Ecto neural progenitor cell (in vitro differentiated cells): ENCODE measurements around the gene SENP8.
A peak's percentile ranks its signal among the peaks of the same experiment; 100 is the strongest.
"Not testable (repeated sequence)": the region's sequence is repeated elsewhere in the genome, so short reads cannot be mapped to it uniquely, and the experiment has no call there.

ENCODE experiments used
- DNase-seq: peaks from one replicate; pipeline ENCODE4 v3.0.0-alpha.2; 2018; ENCODE audit warnings: low spot score

The SENP8 gene

DNA sequence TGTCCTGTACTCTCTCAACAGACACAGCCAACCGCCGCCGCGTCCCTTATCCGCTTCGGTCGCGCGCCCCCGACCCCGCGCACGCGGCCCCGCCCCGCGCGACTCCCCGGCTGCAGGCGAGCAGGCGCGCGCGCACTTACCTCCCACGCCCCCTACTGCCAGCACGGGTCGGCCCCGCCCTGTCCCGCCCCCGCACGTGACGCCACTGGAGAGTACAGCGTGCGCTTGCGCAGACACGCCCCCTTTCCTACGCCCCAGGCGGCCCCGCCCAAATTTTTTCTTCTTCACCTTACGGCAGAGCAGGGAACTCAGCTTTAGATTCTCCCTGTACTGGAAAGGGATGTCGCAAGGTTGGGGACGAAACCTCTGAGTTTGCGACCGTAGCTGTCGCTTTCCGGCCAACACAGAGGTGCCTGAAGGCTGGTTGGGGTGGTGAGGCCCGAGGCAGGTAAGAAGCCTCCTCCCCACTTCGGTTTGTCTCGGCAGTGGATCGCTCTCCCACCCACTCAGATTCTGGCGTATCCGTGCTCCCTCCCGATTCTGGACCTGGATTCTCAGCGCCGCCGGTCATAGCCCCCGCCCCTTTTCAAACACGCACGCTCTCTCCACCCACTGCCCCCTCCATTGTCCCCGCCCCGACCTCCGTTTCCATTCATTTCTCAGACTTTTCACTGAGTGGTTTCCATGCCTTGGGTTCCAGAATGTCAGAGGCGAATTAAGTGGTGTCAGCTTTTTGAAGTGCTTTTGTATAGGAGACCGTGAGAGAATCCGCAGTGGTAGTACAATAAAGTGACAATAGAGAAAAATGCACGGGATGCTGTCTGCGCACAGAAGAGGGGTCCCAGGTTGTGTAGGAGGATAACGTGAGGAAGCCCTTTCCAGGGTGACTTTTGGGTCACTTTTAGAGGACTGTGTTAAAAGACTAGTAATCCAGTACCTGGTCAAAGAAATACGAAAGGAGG, at the start of gene SENP8, which contains the start of gene MYO9A:
Gene SENP8, plus strand, starts transcription at position 387 of the 962 bp plus-strand sequence. CDS start 21,221 bp downstream, outside the sequence.
Gene MYO9A, minus strand, starts transcription at position 134 of the 962 bp plus-strand sequence. CDS start 71,587 bp downstream, outside the sequence.
- peak; percentile 99 for DNase-seq

- no peak for DNase-seq
These were observed 49.3 kb upstream of the SENP8 start for GRCh38 chr15:72068856-72069255.

DNA sequence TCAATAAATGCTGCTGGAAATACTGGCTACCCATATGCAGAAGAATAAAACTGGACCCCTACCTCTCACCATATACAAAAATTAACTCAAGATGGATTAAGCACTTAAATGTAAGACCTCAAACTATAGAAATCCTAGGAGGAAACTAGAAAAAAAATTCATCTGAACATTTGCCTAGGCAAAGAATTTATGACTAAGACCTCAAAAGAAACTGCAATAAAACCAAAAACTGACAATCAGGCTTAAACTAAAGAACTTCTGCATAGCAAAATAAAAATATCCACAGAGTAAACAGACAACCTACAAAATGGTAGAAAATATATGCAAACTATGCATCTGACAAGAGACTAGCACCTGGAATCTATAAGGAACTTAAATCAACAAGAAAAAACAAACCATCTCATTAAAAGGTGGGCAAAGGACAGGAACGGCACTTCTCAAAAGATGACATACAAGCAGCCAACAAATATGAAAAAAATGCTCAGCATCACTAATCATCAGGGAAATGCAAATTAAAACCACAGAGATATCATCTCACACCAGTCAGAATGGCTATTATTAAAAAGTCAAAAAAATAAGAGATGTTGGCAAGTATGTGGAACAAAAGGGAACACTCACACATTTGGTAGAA, 47.3 kb upstream of the SENP8 start:
- DNase-seq: no peak

DNA sequence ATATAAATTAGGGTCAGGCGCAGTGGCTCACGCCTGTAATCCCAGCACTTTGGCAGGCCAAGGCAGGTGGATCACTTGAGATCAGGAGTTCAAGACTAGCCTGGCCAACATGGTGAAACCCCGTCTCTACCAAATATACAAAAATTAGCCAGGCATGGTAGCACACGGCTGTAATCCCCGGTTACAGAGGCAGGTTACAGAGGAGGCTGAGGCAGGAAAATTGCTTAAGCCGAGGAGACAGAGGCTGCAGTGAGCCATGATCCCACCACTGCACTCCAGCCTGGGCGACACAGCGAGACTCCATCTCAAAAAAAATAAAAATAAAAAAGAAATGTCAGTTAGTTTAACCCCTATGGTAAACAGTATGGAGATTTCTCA, 46.8 kb upstream of the SENP8 start:
- not testable (repeated sequence) for DNase-seq

DNA sequence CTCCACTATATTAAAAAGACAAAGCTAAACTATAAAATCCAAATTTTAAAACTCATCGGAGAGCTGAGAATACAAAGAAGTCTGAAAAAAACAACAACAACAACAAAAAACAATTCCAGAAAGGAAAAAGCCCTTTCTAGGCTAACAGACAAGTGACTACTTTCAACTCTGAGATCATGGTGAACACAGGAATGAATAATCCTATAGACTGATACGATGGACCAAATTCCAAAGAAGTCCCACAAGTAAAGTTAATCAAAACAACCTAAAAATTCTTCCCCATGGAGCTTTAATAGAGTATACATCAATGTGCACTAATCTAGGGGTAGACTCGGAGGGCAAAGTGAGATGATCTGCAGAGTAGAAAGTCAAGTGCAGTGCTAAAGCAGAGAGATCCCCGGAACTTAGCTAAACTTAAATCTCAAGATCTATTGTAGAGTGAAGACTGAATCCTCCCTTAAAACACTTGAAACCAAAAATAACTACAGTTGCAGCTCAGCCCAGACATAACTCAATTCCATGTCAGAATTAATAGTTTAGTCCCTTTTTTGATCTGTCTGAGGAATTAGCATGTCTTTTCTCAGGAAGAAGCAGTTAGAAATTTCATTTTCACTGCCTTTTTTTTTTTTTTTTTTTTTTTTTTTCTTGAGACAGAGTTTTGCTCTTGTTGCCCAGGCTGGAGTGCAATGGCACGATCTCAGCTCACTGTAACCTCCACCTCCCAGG, 43.7 kb upstream of the SENP8 start:
- no peak for DNase-seq

DNA sequence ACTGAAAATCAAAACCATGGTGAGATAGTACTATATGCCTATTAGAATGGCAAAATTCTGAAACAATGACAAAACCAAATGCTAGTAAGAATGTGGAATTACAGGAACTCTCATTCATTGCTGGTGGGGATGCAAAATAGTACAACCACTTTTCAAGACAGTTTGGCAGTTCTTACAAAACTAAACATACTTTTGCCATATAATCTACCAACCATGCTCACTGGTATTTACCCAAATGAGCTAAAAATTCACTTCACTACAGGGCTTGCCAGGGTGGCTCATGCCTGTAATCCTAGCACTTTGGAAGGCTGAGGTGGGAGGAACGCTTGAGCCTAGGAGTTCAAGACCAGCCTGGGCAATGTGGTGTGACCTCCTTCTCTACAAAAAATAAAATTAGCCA, 40.3 kb upstream of the SENP8 start:
- DNase-seq: no peak

GRCh38 chr15:72078887-72079286, 39.3 kb upstream of the SENP8 start:
- DNase-seq: no peak

DNA sequence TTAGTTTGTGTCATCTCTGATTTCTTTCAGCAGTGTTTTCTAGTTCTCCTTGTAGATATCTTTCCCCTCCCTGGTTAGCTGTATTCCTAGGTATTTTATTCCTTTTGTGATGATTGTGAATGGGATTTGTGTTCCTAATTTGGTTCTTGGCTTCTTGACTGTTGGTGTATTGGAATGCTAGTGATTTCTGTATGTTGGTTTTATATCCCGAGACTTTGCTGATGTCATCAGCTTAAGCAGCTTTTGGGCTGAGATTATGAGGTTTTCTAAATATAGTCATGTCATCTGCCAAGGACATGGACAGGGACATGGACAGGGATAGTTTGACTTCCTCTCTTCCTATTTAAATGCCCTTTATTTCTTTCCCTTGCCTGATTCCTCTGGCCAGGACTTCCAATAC, 36.0 kb upstream of the SENP8 start:
- no peak for DNase-seq

GRCh38 chr15:72086010-72086697, 32.0 kb upstream of the SENP8 start:
- DNase-seq: no peak

DNA sequence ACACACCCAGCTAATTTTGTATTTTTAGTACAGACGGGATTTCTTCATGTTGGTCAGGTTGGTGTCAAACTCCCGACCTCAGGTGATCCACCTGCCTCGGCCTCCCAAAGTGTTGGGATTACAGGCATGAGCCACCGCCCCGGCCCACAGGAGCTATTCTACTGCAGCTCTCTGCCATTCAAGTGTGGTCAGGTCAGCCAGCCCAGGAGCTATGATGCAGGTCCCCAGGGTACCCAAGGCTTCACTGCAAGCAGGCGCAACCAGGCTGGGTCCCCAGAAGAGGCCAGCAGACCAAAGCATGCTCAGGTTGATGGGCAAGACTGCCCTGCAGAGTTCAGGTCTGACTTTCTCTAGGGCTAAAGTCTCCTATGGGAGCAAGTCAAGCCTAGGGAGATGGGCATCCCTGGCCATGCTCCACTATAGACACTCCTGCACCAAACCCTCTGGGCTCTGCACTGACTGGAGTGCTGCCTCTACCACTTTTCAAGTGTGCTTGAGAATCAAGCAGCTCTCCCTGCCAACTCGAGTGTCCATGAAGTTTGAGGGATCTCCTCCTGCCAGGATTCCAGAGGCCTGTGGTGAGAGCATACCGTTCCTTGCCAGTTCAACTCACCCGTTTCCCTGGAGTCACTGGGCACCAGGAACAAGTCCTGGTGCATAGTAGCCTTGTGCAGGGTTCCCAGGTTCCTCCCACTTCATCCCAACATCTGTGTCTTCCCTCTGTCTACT, 31.1 kb upstream of the SENP8 start:
- DNase-seq: no peak

- DNase-seq: no peak
These were observed 26.2 kb upstream of the SENP8 start for GRCh38 chr15:72092006-72092405.

- no peak for DNase-seq
These were observed 25.5 kb upstream of the SENP8 start for GRCh38 chr15:72092691-72093090.

DNA sequence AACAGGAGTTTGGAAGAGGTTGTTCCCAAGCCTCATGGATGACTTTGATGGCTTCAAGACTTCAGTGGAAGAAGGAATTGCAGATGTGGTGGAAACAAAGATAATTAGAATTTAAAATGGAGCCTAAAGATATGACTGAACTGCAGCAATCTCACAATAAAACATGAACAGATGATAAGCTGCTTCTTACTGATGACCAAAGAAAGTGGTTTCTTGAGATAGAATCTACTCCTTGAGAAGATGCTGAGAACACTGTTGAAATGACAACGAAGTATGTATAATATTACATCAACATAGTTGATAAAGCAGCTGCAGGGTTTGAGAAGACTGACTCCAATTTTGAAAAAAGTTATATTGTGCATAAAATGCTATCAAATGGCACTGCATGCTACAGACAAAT, 21.4 kb upstream of the SENP8 start:
- DNase-seq: no peak

- DNase-seq: no peak
These were observed 20.2 kb upstream of the SENP8 start for GRCh38 chr15:72098040-72098439.

DNA sequence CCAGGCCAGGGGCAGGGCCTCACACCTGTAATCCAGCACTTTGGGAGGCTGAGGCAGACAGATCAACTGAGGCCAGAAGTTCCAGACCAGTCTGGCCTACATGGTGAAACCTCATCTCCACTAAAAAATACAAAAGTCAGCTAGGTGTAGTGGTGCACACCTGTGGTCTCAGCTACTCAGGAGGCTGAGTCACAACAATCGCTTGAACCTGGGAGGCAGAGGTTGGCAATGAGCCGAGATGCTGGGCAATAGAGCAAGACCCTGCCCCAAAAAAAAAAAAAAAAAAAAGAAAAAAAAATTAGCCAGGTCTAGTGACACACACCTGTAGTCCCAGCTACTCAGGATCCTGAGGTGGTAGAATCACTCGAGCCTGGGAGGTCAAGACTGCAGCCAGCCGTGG, 19.0 kb upstream of the SENP8 start:
- DNase-seq: no peak

DNA sequence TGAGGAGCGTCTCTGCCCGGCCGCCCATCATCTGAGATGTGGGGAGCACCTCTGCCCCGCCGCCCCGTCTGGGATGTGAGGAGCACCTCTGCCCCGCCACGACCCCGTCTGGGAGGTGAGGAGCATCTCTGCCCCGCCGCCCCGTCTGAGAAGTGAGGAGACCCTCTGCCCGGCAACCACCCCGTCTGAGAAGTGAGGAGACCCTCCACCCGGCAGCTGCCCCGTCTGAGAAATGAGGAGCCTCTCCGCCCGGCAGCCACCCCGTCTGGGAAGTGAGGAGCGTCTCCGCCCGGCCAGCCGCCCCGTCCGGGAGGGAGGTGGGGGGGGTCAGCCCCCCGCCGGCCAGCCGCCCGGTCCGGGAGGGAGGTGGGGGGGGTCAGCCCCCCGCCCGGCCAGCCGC, 17.7 kb upstream of the SENP8 start:
- not testable (repeated sequence) for DNase-seq

GRCh38 chr15:72105111-72105510, 13.1 kb upstream of the SENP8 start:
- no peak for DNase-seq

DNA sequence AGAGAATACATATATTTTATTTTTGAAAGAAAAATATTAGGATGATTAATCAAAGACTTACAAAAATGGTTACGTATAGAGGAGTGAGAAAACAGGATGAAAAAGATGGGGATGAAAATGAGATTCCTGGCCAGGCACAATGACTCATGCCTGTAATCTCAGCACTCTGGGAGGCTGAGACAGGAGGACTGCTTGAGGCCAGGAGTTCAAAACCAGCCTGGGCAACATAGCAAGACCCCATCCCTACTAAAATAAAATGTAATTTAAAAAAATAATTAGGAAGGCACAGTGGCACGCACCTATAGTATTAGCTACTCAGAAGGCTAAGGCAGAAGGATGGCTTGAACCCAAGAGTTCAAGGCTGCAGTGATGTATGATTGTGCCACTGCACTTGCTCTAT, 12.1 kb upstream of the SENP8 start:
- DNase-seq: no peak

DNA sequence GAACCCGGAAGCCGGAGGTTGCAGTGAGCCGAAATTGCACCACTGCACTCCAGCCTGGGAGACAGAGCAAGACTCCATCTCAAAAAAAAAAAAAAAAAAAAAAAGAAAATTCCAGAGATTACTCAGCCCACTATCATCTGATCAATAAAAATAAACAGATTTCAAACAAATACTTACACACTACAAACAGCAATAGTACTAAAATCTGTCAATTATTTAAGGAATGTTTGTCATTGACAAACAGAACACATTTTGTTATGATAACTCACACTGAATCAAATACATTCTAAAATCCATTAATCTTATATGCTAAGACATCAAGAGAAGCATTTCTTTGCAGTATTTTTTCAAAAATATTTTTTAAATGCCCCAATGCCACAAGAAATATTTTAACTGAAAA, 7.8 kb upstream of the SENP8 start:
- no peak for DNase-seq

GRCh38 chr15:72112116-72112515, 6.1 kb upstream of the SENP8 start:
- DNase-seq: no peak

DNA sequence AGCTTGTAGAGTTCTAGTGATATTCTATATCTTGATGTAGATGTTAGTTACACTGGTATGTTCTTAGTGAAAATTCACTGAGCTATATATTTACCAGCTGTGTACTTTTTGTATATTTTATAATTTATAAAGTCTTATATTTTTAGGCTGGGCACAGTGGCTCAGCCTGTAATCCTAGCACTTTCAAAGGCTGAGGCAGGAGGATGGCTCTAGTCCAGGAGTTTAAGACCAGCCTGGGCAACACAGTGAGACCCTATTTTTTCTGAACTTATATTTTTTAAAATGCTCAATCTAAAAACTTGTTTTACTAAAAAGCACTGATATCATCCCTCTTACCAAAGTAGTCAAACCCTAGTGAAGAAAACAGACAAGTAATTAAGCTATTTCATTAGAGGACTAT, 5.4 kb upstream of the SENP8 start:
- no peak for DNase-seq
